ENCODE data around the gene SSH3. TPM values are rescaled to one million over a fixed set of nuclear protein-coding genes. Genes with fewer than 3 reads are reported as not detected.

The SSH3 gene
- total RNA-seq, 4 donors from 2014 or later, result 7.7 to 48.8 (median 19.1) TPM

DNA sequence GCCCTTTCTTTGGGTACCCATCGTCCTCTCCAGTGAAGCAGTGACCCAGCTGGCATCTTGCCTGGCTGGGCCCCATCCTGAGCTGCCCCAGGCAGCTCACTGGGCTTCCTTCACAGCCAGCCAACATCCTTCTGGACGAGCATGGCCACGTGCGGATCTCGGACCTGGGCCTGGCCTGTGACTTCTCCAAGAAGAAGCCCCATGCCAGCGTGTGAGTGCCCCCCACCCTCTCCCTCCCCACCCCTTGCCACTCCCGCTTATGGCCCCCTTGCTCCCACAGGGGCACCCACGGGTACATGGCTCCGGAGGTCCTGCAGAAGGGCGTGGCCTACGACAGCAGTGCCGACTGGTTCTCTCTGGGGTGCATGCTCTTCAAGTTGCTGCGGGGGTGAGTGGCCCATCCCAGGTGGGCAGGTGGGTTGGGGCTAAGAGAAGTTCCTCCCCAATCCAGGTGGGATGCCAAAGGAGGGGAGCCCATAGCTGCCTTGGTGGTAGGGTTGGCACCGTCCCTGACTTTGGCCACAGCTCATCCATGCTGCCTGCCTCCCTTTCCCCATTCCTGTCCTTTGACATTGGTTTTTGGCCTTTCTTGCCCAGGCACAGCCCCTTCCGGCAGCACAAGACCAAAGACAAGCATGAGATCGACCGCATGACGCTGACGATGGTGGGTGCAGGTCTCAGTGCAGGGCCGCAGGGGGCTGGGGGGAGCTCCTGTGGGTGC lies 21.0 kb upstream of the SSH3 start:
- no peak for DNase-seq
- intact Hi-C loops (cut with DNase I; ENCODE audit: low total_unique reads), result no loop called here
- no peak for TF ChIP-seq CTCF (IDR thresholded peaks at IDR 0.05)
- TF ChIP-seq POLR2A (IDR thresholded peaks at IDR 0.05), result no peak
- no peaks in the 10 kb centered on the region for H3K27me3 ChIP-seq
- no peaks in the 10 kb centered on the region for H3K36me3 ChIP-seq
- no peak overlapping the region for H3K4me3 ChIP-seq
- no peak overlapping the region for H3K27ac ChIP-seq
- H3K9me3 ChIP-seq, result no peaks in the 10 kb centered on the region
- peaks cover 0 to 6% of the 10 kb centered on the region in 2 donors for H3K4me1 ChIP-seq

DNA sequence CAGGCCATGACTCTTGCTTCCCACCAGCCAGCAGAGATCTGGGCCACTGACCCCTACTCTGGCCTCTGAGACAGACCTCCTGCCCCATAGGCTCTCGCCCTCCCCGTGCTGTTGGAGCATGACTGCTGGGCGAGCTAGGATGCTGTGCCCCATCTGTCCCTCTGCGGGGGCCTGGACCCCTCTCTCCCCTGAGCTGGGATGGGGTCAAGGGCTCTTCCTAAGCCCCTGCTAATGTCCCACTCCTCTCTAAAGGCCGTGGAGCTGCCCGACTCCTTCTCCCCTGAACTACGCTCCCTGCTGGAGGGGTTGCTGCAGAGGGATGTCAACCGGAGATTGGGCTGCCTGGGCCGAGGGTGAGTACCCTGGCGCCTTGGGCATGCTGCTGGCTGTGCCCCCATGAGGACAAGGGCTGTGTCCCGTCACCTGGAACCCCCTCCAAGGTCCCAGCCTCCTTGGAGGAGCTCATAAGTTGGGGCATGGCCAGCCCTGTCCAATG lies 20.4 kb upstream of the SSH3 start:
- no peaks in the 10 kb centered on the region for H3K36me3 ChIP-seq
- no peaks in the 10 kb centered on the region for H3K9me3 ChIP-seq
- no peak overlapping the region for H3K27ac ChIP-seq
- intact Hi-C loops (cut with DNase I; ENCODE audit: low total_unique reads), result no loop called here
- TF ChIP-seq POLR2A (IDR thresholded peaks at IDR 0.05) (no peak), CTCF (IDR thresholded peaks at IDR 0.05) (no peak)
- no peaks in the 10 kb centered on the region for H3K27me3 ChIP-seq
- DNase-seq, result no peak
- peaks cover 5 to 8% of the 10 kb centered on the region in 2 donors for H3K4me1 ChIP-seq
- no peak overlapping the region for H3K4me3 ChIP-seq

GRCh38 chr11:67283481-67283963 lies 19.8 kb upstream of the SSH3 start:
- Histone ChIP-seq H3K27me3 (no peaks in the 10 kb centered on the region), H3K9me3 (no peaks in the 10 kb centered on the region), H3K4me1 (peaks cover 7 to 10% of the 10 kb centered on the region in 2 donors), H3K36me3 (no peaks in the 10 kb centered on the region), H3K4me3 (no peak overlapping the region), H3K27ac (no peak overlapping the region)
- intact Hi-C loops (cut with DNase I; ENCODE audit: low total_unique reads), result no loop called here
- no peak for TF ChIP-seq POLR2A (IDR thresholded peaks at IDR 0.05)
- no peak for TF ChIP-seq CTCF (IDR thresholded peaks at IDR 0.05)
- no peak for DNase-seq

- Histone ChIP-seq H3K9me3 (no peaks in the 10 kb centered on the region), H3K27ac (no peak overlapping the region), H3K36me3 (no peaks in the 10 kb centered on the region), H3K4me1 (peaks cover 7 to 10% of the 10 kb centered on the region in 2 donors), H3K27me3 (no peaks in the 10 kb centered on the region), H3K4me3 (no peak overlapping the region)
- TF ChIP-seq CTCF (IDR thresholded peaks at IDR 0.05), result no peak
- TF ChIP-seq POLR2A (IDR thresholded peaks at IDR 0.05), result no peak
- DNase-seq, result no peak
- intact Hi-C loops (cut with DNase I; ENCODE audit: low total_unique reads), result no loop called here
Measured at GRCh38 chr11:67284811-67285540, 18.4 kb upstream of the SSH3 start.
